Umbilical cord (tissue), 2 donors: ENCODE results near the gene SSR4. TPM values are rescaled to one million over a fixed set of nuclear protein-coding genes. Genes with fewer than 3 reads are reported as not detected.

Experiments
- DNase-seq: peaks from one replicate; pipeline ENCODE4 v3.0.0-alpha.2; 2015; ENCODE audit warnings: low spot score
- total RNA-seq: library from RNA; depleted of rRNA; stranded (reverse); fragments of >200 nt; gene quantifications from one replicate; pipeline ENCODE4 v1.2.3, GENCODE V29; 2014; ENCODE audit warnings: low replicate concordance; ENCODE audit not compliant: insufficient read depth

Gene SSR4
- total RNA-seq, 1 donor from 2014 or later: 135 TPM

DNA sequence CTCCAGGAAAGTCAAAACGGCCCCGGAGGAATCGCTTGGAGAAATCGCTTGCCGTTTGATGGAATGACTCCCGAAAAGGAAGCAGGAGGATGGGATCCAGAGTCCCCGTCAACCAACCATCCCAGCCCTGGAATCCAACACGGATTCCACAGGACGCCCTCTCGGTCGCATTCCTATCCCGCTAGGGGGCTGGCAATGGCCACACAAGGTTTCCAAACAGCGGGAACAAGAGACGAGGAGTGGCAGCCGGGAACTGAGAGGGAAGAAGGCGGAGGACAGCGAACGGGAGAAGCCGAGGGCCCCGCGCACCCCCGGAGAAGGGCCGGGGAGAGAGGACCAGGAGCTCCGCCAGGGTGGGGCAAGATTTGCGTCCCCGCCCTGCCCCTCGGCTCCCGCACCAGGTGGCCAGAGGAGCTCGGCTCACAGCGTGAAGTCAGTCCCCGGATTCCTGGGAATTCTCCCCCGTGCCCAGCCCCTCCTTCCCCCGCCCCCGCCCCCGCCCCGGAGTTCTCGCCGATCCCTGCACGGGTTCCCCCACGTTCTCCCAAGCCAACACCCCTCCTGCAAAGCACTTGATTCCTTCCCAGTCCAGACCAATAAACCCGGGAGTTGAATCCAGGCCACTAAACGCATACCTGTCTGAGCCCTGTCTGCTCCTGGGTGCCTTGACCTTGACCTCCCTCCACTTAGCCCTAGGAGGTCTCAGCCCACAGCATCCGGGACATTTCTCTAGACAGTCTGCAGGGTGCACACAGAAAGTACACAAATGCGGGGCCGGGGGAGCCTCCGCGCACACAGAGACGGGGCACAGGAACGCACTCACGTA is 34.5 kb downstream of the SSR4 start:
- no peak for DNase-seq

DNA sequence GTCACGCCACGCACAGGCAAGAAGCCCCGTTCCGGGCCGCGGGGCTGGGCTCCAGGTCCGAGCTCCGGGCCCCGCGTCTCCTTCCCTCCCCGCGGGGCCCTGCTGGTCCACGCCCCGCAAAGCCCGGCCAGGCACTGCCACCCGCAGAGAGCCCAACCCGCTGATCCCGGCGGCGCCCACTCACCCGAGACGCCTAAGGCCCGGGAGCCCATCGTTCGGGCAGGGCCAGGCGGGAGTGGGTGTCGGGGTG is 35.0 kb downstream of the SSR4 start:
- no peak for DNase-seq

DNA sequence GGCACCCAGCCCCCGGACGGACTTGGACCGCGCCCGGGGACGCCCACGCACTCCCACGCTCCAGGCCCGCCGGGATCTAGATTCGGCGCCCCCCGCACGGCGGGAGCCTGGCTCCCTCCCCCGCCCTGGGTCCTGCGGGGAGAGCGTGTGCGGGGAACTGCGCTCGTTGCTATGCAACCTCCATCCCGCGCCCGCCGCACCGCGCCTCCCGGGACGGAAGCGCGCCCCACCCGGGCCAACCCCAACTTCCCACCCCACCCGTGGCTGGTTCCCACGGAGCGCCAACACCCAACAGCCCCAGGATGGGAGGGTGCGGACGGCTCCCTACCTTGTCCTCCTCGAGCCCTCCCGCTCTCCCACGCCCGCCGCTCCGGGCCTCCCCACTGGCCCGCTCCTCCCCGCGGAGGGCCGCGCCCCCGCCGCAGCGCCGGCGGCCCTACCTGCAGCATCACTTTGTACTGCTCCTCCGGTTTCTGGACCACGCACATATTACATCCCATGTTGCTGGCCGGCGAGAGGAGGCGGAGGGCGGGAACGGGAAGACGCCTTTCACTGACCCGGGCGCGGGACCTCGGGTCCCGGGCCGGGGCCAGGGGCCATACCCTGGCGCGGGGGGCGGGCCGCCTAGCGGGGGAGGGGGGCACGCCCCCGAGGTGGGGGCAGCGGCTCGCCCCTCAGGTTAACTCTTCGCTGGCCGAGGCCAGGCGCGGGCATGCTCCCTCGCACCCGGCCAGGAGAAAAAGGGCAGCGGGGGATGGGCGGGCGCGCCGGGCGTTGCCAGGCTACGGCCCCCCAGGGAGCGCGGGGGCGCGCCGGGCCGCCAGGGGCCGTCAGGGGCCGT is 35.6 kb downstream of the SSR4 start, which contains the start of gene PDZD4:
Gene PDZD4 (minus strand): TSS at position 746 of the 841 bp plus-strand sequence. CDS start 246 bp downstream, at position 500.
- DNase-seq: no peak

GRCh38 chrX:153830640-153831428 is 36.4 kb downstream of the SSR4 start:
- DNase-seq: no peak

DNA sequence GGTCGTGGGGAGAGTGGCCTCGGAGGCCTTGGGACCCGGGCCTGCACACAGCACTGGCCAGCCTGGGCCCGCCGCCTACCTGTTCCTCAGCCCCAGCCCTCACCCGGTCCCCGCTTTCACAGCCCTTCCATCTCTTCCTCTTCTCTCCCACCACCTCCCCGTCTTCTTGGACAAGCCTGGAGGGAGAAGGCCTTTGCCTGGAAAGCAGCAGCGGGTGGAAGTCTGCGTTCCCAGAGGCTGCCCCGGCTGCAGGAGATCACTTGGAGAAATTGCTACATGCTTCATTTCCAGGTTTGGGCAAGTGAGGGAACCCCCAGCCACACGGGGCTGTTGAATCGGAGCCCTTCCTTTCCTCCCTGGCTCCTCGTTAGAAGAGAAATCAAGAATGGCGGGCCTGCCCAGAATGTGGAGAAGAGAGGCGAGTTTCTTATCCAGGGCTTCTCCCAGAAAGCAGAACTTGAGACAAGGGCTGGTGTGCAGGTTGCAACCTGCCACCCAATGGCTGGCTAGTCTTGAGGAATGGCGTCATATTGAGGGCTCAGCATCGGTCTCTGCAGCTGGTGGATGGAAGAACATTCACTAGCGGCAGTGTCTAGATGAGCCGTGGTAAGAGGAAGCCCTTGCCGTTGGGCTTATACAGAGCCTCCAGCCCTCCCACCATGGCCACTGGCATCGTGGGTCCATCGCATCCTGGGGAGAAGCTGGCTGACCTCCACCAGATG is 37.1 kb downstream of the SSR4 start:
- no peak for DNase-seq

DNA sequence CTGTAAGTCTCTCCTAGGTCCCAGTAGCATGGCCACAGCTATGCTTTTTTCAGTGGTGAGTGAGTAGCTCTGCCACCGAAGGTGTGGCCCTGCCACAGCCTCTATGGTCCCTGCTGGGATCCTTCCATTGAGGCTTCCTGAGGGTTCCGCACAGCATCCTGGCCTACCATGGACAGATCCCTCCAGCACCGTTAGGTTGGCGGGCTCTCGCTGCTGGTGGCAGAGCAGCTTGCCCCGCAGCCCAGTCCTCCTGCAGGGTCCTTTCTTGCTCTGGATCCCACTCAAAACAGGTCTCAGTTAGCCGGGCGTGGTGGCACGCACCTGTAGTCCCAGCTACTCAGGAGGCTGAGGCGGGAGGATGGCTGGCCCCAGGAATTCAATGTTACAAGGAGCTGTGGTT is 38.3 kb downstream of the SSR4 start:
- no peak for DNase-seq

DNA sequence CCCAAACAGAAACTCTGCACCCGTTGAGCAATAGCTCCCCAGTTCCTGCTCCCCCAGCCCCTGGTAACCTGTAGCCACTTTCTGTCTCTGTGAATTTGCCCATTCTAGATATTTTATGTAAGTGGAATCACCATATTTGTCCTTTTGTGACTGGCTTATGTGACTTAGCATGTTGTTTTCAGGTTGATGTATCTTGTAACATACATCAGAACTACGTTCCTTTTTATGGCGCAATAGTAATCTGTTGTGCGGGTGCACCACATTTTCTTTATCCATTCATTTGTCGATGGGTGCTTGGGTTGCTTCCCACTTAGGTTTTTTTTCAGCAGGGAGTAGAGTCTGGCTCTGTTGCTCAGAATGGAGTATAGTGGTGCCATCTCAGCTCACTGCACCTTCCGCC is 42.5 kb downstream of the SSR4 start:
- DNase-seq: no peak

DNA sequence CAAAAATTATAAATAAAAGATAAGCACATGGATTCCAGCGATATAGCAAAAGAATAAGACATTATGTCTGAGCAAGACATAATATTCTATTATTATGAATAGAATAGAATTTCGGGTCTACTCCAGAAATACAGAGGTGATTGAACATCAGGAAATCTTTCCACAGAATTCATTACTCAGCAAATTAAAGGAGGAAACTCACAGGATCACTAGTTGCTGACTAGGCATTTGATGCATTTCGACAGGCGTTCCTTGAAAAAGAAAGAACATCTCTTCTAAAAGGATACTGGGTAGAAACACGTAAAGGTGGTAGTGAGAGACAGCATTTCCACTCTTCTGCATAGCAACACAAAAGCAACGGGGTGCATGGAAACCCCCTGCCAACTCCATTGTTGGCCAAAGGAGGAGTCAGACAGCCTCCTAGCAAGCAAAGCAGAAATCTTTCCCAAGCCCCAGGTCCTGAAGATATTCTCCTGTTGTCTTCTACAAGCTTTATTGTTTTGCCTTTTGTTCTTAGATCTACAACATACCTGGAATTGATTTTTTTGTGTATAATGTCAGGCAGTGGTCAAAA is 50.1 kb downstream of the SSR4 start:
- DNase-seq: no peak

GRCh38 chrX:153845195-153845594 is 50.7 kb downstream of the SSR4 start:
- DNase-seq: no peak

- no peak for DNase-seq
Measured at GRCh38 chrX:153845842-153846241, 51.4 kb downstream of the SSR4 start.

Other genes with a start within 250 kb of the SSR4 start
- 23.8 TPM for gene CCNQ, start 195.5 kb upstream of the SSR4 start, total RNA-seq
- 6.3 TPM for gene DUSP9, start 147.5 kb upstream of the SSR4 start, total RNA-seq
- gene PNCK, start 120.9 kb upstream of the SSR4 start, total RNA-seq: 24.1 TPM
- gene SLC6A8, start 106.7 kb upstream of the SSR4 start, total RNA-seq: 27.0 TPM
- gene BCAP31, start 70.3 kb upstream of the SSR4 start, total RNA-seq: 58.5 TPM
- gene ABCD1, start 69.8 kb upstream of the SSR4 start, total RNA-seq: 15.6 TPM
- 23.6 TPM for gene PLXNB3, start 30.4 kb upstream of the SSR4 start, total RNA-seq
- not detected for gene SRPK3, start 13.6 kb upstream of the SSR4 start, total RNA-seq
- 17.1 TPM for gene IDH3G, start 293 bp upstream of the SSR4 start, total RNA-seq
- 7.7 TPM for gene PDZD4, start 35.9 kb downstream of the SSR4 start, total RNA-seq
- gene L1CAM, start 91.5 kb downstream of the SSR4 start, total RNA-seq: 18.8 TPM
- gene AVPR2, start 110.0 kb downstream of the SSR4 start, total RNA-seq: 3.1 TPM
- gene ARHGAP4, start 131.6 kb downstream of the SSR4 start, total RNA-seq: 49.4 TPM
- gene NAA10, start 140.4 kb downstream of the SSR4 start, total RNA-seq: 4.1 TPM
- gene RENBP, start 150.0 kb downstream of the SSR4 start, total RNA-seq: 11.1 TPM
- gene HCFC1, start 177.2 kb downstream of the SSR4 start, total RNA-seq: 7.2 TPM
- 140 TPM for gene TMEM187, start 178.1 kb downstream of the SSR4 start, total RNA-seq
- gene IRAK1, start 225.2 kb downstream of the SSR4 start, total RNA-seq: 43.1 TPM